ENCODE data around the gene AP1G1.
"Not testable (repeated sequence)": the region's sequence is repeated elsewhere in the genome, so short reads cannot be mapped to it uniquely, and the experiment has no call there.

The AP1G1 gene

DNA sequence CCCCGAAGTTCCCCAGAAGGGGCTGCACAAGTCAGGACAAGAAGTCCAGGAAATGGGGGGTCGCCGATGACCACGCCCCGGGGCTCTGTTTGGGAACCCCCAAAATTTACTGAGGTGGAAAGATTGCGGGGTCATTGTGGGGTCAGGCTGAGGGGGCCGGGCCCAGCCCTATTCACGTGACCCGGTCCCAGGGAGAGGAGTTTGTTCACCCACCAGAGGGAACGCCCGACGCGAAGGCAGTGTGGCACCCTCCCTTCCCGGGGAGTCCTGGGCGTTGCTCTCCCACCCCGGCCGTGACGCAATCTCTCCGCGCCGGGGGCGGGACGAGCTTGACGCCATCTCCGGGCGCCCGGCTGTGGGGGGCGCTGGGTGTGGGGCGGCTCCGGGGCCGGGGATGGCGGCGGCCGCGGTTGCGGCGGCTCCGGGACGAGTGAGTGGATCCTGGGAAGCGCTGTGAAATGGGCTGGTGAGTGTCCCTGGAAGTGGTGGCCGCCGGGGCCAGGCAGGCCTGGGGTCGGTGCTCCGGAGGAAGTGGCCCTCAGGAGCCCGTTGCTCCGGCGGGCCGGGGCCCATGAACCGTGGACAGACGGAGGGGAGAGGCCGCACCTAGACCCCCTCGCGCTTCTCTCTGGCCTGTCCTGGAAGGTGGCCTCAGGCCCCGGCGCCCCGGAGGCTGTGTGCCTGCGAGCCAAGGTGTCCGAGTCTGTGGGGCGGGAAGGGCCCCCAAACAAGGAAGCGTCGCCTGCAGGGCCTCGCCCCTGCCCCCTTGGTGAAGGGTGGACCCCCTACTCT, 37.2 kb upstream of the AP1G1 start, which contains the start of gene ATXN1L:
Gene ATXN1L, plus strand, starts transcription at position 338 of the 792 bp plus-strand sequence. CDS start 3,765 bp downstream, outside the sequence.
- Histone ChIP-seq H2BK120ac (ENCODE audit: low read depth, low read length) (peak within 1 kb of the TSS; percentile 29), H3K79me1 (ENCODE audit: low read length) (peaks cover 13% of the 10 kb centered on the region), H3K36me3 (ENCODE audit: control insufficient read depth, insufficient read depth, low read length) (peaks cover 7% of the 10 kb centered on the region), H3K4ac (ENCODE audit: low read depth, low read length) (peak within 1 kb of the TSS; percentile 5), H3K18ac (ENCODE audit: low read length) (peak within 1 kb of the TSS; percentile 72), H4K5ac (ENCODE audit: low read length) (no peak within 1 kb of the TSS), H3K27ac (ENCODE audit: low read depth, low read length) (no peak within 1 kb of the TSS), H3K23ac (ENCODE audit: low read length) (no peak within 1 kb of the TSS), H4K8ac (ENCODE audit: low read depth, low read length) (peak within 1 kb of the TSS; percentile 89), H2BK5ac (ENCODE audit: low read length) (no peak within 1 kb of the TSS), H3K4me1 (ENCODE audit: control insufficient read depth, low read depth, low read length) (peaks cover 3% of the 10 kb centered on the region), H2BK15ac (replicated peaks; ENCODE audit: low read depth) (no peak within 1 kb of the TSS), H3K79me2 (ENCODE audit: control insufficient read depth, insufficient read depth, low read length) (peaks cover 17% of the 10 kb centered on the region), H2AK5ac (ENCODE audit: low read length) (no peak within 1 kb of the TSS), H3K4me2 (ENCODE audit: low read length) (peak within 1 kb of the TSS; percentile 100), H3K4me3 (ENCODE audit: low read length) (peak within 1 kb of the TSS; percentile 97), H3K56ac (ENCODE audit: low read length) (peak within 1 kb of the TSS; percentile 95), H3K9ac (ENCODE audit: low read length) (peak within 1 kb of the TSS; percentile 83), H3K27me3 (ENCODE audit: insufficient read depth, low read length, poor library complexity) (no peaks in the 10 kb centered on the region)
- no CpG with 5 or more reads among the region's 62 CpGs for WGBS (ENCODE audit: extremely low coverage, insufficient coverage, low lambda C conversion rate)
- peak; percentile 92 for DNase-seq

DNA sequence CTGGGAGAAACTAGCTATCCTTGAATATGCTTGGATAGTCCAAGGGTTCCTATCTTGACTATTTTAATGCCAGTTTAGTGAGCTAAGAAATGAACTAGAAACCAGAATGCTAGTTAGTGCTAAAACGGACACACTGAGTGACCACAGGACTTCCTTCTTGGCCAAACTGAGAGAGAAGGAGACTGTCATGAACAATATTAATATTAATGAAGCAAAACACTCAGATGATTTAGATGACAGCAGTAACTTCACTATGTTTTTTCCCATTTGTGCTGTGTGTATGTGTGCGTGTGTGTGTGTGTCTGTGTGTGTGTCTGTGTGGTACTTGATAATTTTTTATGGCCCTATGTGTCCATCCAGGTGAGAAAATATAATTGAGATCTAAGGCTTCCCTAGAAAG, 34.9 kb upstream of the AP1G1 start:
- Histone ChIP-seq H2AK5ac (ENCODE audit: low read length) (no peak overlapping the region), H2BK120ac (ENCODE audit: low read depth, low read length) (no peak overlapping the region), H3K4me3 (ENCODE audit: low read length) (no peak overlapping the region), H3K27me3 (ENCODE audit: insufficient read depth, low read length, poor library complexity) (no peaks in the 10 kb centered on the region), H3K79me2 (ENCODE audit: control insufficient read depth, insufficient read depth, low read length) (peaks cover 17% of the 10 kb centered on the region), H4K8ac (ENCODE audit: low read depth, low read length) (no peak overlapping the region), H3K79me1 (ENCODE audit: low read length) (peaks cover 13% of the 10 kb centered on the region), H3K4me1 (ENCODE audit: control insufficient read depth, low read depth, low read length) (peaks cover 3% of the 10 kb centered on the region), H3K56ac (ENCODE audit: low read length) (no peak overlapping the region), H3K4ac (ENCODE audit: low read depth, low read length) (no peak overlapping the region), H3K27ac (ENCODE audit: low read depth, low read length) (no peak overlapping the region), H3K18ac (ENCODE audit: low read length) (no peak overlapping the region), H2BK5ac (ENCODE audit: low read length) (no peak overlapping the region), H3K4me2 (ENCODE audit: low read length) (no peak overlapping the region), H4K5ac (ENCODE audit: low read length) (no peak overlapping the region), H3K36me3 (ENCODE audit: control insufficient read depth, insufficient read depth, low read length) (no peaks in the 10 kb centered on the region), H3K9ac (ENCODE audit: low read length) (no peak overlapping the region), H2BK15ac (replicated peaks; ENCODE audit: low read depth) (no peak overlapping the region), H3K23ac (ENCODE audit: low read length) (no peak overlapping the region)
- no CpG with 5 or more reads among the region's 2 CpGs for WGBS (ENCODE audit: extremely low coverage, insufficient coverage, low lambda C conversion rate)
- no peak for DNase-seq

DNA sequence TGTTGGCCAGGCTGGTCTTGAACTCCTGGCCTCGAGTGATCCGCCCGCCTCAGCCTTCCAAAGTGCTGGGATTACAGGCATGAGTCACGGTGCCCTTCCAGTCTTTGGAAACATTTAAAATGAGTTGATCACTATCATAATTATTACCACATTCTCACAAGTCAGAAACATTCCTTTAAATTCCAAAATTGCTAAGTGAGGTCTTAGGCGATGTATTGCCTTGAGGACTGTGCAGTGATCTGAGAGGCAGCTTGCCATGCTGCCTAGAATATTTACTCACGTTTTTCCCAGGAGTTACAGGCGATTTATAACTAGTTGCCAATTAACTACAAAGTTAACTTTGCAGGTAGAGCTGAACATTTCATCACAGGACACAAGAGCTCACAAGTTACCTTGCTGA, 31.4 kb upstream of the AP1G1 start:
- no CpG with 5 or more reads among the region's 7 CpGs for WGBS (ENCODE audit: extremely low coverage, insufficient coverage, low lambda C conversion rate)
- Histone ChIP-seq H3K4me3 (ENCODE audit: low read length) (no peak overlapping the region), H3K27ac (ENCODE audit: low read depth, low read length) (no peak overlapping the region), H4K5ac (ENCODE audit: low read length) (no peak overlapping the region), H3K79me2 (ENCODE audit: control insufficient read depth, insufficient read depth, low read length) (no peaks in the 10 kb centered on the region), H3K36me3 (ENCODE audit: control insufficient read depth, insufficient read depth, low read length) (no peaks in the 10 kb centered on the region), H3K4ac (ENCODE audit: low read depth, low read length) (no peak overlapping the region), H3K79me1 (ENCODE audit: low read length) (no peaks in the 10 kb centered on the region), H2BK5ac (ENCODE audit: low read length) (no peak overlapping the region), H2AK5ac (ENCODE audit: low read length) (no peak overlapping the region), H3K4me1 (ENCODE audit: control insufficient read depth, low read depth, low read length) (no peaks in the 10 kb centered on the region), H3K4me2 (ENCODE audit: low read length) (no peak overlapping the region), H4K8ac (ENCODE audit: low read depth, low read length) (no peak overlapping the region), H3K27me3 (ENCODE audit: insufficient read depth, low read length, poor library complexity) (no peaks in the 10 kb centered on the region), H3K9ac (ENCODE audit: low read length) (no peak overlapping the region), H3K23ac (ENCODE audit: low read length) (no peak overlapping the region), H3K18ac (ENCODE audit: low read length) (no peak overlapping the region), H2BK15ac (replicated peaks; ENCODE audit: low read depth) (no peak overlapping the region), H3K56ac (ENCODE audit: low read length) (no peak overlapping the region), H2BK120ac (ENCODE audit: low read depth, low read length) (no peak overlapping the region)
- DNase-seq = no peak

DNA sequence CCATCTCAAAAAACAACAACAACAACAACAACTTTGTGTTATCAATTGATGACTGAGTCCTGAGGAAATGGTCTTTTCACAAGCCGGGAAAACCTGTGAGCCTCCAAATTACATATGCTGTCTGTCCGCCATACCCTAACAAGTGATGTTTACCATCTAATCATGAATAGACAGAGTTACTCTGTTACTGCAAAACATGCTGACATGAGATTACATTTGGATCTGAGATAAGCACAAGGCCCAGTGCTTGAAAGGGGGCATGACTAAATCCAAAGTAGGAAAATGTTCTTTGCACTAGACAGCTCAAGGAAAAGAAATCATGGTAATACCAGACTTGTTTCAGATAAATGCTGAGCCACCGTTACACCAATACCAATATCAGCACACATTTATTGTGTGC, 28.5 kb upstream of the AP1G1 start:
- Histone ChIP-seq H3K4me2 (ENCODE audit: low read length) (no peak overlapping the region), H3K27ac (ENCODE audit: low read depth, low read length) (no peak overlapping the region), H3K27me3 (ENCODE audit: insufficient read depth, low read length, poor library complexity) (no peaks in the 10 kb centered on the region), H3K36me3 (ENCODE audit: control insufficient read depth, insufficient read depth, low read length) (no peaks in the 10 kb centered on the region), H3K56ac (ENCODE audit: low read length) (no peak overlapping the region), H3K79me2 (ENCODE audit: control insufficient read depth, insufficient read depth, low read length) (no peaks in the 10 kb centered on the region), H2BK120ac (ENCODE audit: low read depth, low read length) (no peak overlapping the region), H3K79me1 (ENCODE audit: low read length) (no peaks in the 10 kb centered on the region), H2BK5ac (ENCODE audit: low read length) (no peak overlapping the region), H3K4ac (ENCODE audit: low read depth, low read length) (no peak overlapping the region), H4K5ac (ENCODE audit: low read length) (no peak overlapping the region), H3K4me3 (ENCODE audit: low read length) (no peak overlapping the region), H2BK15ac (replicated peaks; ENCODE audit: low read depth) (no peak overlapping the region), H4K8ac (ENCODE audit: low read depth, low read length) (no peak overlapping the region), H3K18ac (ENCODE audit: low read length) (no peak overlapping the region), H2AK5ac (ENCODE audit: low read length) (no peak overlapping the region), H3K9ac (ENCODE audit: low read length) (no peak overlapping the region), H3K23ac (ENCODE audit: low read length) (no peak overlapping the region), H3K4me1 (ENCODE audit: control insufficient read depth, low read depth, low read length) (no peaks in the 10 kb centered on the region)
- DNase-seq = no peak
- WGBS (ENCODE audit: extremely low coverage, insufficient coverage, low lambda C conversion rate) = no CpG with 5 or more reads among the region's 3 CpGs

DNA sequence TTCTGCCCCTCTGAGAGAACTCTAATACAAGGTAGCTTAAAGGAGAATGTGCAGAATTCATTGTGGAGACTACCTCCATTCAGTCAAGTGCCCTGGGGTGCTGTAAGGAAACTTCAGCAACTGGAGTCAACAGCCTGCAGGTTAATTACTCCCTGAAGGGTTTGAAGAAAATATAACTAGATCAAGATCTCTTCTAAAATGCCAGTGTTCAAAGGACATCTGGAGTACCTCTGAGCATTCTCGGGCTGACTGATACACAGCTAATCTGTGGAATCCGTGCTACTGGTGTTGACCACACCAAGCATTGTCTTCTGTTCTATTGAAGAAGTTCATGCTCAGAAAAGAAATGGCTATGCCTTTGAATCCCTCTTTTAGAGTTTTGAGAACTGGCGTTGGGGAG, 25.7 kb upstream of the AP1G1 start:
- H3K4ac ChIP-seq (ENCODE audit: low read depth, low read length) = no peak overlapping the region

DNA sequence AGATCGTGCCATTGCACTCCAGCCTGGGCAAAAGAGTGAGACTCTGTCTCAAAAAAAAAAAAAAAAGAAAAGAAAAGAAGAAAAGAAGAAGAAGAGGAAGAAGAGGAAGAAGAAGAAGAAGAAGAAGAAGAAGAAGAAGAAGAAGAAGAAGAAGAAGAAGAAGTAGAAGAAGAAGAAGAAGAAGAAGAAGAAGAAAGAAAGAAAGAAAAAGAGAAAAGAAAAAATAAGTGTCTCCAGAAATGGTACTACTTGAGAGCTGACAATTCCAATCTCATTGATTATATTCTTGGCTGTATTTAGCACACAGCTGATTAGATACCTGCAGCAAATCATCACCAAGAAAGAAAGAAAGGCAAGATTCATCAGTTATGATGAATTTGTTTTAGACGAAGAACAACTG, 23.5 kb upstream of the AP1G1 start:
- H2BK5ac ChIP-seq (ENCODE audit: low read length); H3K79me2 ChIP-seq (ENCODE audit: control insufficient read depth, insufficient read depth, low read length); H3K23ac ChIP-seq (ENCODE audit: low read length); H3K36me3 ChIP-seq (ENCODE audit: control insufficient read depth, insufficient read depth, low read length); H3K56ac ChIP-seq (ENCODE audit: low read length); H3K4me2 ChIP-seq (ENCODE audit: low read length); H3K79me1 ChIP-seq (ENCODE audit: low read length); H4K5ac ChIP-seq (ENCODE audit: low read length); H2AK5ac ChIP-seq (ENCODE audit: low read length); H3K18ac ChIP-seq (ENCODE audit: low read length); H3K4me3 ChIP-seq (ENCODE audit: low read length); H3K27me3 ChIP-seq (ENCODE audit: insufficient read depth, low read length, poor library complexity); H3K4me1 ChIP-seq (ENCODE audit: control insufficient read depth, low read depth, low read length); H2BK15ac ChIP-seq (replicated peaks; ENCODE audit: low read depth); H4K8ac ChIP-seq (ENCODE audit: low read depth, low read length); H2BK120ac ChIP-seq (ENCODE audit: low read depth, low read length); H3K27ac ChIP-seq (ENCODE audit: low read depth, low read length); DNase-seq; H3K4ac ChIP-seq (ENCODE audit: low read depth, low read length); H3K9ac ChIP-seq (ENCODE audit: low read length): not testable (repeated sequence)
- no CpG with 5 or more reads among the region's 2 CpGs for WGBS (ENCODE audit: extremely low coverage, insufficient coverage, low lambda C conversion rate)

More for the DNA sequence above, 25.7 kb upstream of the AP1G1 start:
- Histone ChIP-seq H3K9ac (ENCODE audit: low read length) (no peak overlapping the region), H3K4me1 (ENCODE audit: control insufficient read depth, low read depth, low read length) (no peaks in the 10 kb centered on the region), H2AK5ac (ENCODE audit: low read length) (no peak overlapping the region), H3K27ac (ENCODE audit: low read depth, low read length) (no peak overlapping the region), H3K79me2 (ENCODE audit: control insufficient read depth, insufficient read depth, low read length) (no peaks in the 10 kb centered on the region), H2BK5ac (ENCODE audit: low read length) (no peak overlapping the region), H3K36me3 (ENCODE audit: control insufficient read depth, insufficient read depth, low read length) (no peaks in the 10 kb centered on the region), H3K79me1 (ENCODE audit: low read length) (no peaks in the 10 kb centered on the region), H3K4me2 (ENCODE audit: low read length) (no peak overlapping the region), H2BK15ac (replicated peaks; ENCODE audit: low read depth) (no peak overlapping the region), H4K8ac (ENCODE audit: low read depth, low read length) (no peak overlapping the region), H3K27me3 (ENCODE audit: insufficient read depth, low read length, poor library complexity) (no peaks in the 10 kb centered on the region), H3K56ac (ENCODE audit: low read length) (no peak overlapping the region), H2BK120ac (ENCODE audit: low read depth, low read length) (no peak overlapping the region), H3K4me3 (ENCODE audit: low read length) (no peak overlapping the region), H4K5ac (ENCODE audit: low read length) (no peak overlapping the region), H3K18ac (ENCODE audit: low read length) (no peak overlapping the region), H3K23ac (ENCODE audit: low read length) (no peak overlapping the region)
- no CpG with 5 or more reads among the region's 3 CpGs for WGBS (ENCODE audit: extremely low coverage, insufficient coverage, low lambda C conversion rate)
- no peak for DNase-seq
